GM12864 (cell line): ENCODE measurements around the gene IL10RB.

Experiments
- DNase-seq: peaks from one replicate; pipeline ENCODE4 v3.0.0-alpha.2; 2011; ENCODE audit warnings: low read depth
- H3K4me3 ChIP-seq: 2 replicates; pipeline ENCODE4 v1.5.1; 2011; ENCODE audit warnings: mild to moderate bottlenecking, low read depth, low read length, control low read depth
- TF ChIP-seq, protein P1 (sequence below): IDR thresholded peaks from 2 replicates; pipeline ENCODE4 v1.5.1; 2011; ENCODE audit warnings: low read depth, mild to moderate bottlenecking, moderate library complexity, low read length, control low read depth, inconsistent platforms; ENCODE audit errors: missing control alignments

The IL10RB gene

DNA sequence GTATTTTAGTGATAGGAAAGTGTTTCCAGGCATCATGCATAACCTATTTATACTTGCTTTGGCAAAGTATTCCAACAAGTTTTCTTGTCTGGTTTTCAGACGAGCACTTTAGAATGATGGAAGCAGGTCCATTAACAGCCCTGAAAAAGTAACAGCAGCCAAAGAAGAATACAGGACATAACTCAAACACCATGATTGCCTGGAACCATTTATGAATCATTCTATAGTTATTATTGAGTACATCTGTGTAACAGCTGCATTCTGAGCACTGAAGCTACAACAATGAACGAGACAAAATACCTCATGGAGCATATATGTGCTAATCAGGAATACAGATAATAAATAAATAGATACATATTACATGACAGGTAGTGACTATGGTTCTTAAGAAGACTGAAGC is 12.6 kb downstream of the IL10RB start:
- TF ChIP-seq, protein P1, sequence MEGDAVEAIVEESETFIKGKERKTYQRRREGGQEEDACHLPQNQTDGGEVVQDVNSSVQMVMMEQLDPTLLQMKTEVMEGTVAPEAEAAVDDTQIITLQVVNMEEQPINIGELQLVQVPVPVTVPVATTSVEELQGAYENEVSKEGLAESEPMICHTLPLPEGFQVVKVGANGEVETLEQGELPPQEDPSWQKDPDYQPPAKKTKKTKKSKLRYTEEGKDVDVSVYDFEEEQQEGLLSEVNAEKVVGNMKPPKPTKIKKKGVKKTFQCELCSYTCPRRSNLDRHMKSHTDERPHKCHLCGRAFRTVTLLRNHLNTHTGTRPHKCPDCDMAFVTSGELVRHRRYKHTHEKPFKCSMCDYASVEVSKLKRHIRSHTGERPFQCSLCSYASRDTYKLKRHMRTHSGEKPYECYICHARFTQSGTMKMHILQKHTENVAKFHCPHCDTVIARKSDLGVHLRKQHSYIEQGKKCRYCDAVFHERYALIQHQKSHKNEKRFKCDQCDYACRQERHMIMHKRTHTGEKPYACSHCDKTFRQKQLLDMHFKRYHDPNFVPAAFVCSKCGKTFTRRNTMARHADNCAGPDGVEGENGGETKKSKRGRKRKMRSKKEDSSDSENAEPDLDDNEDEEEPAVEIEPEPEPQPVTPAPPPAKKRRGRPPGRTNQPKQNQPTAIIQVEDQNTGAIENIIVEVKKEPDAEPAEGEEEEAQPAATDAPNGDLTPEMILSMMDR = no peak
- no peak overlapping the region for H3K4me3 ChIP-seq
- no peak for DNase-seq

DNA sequence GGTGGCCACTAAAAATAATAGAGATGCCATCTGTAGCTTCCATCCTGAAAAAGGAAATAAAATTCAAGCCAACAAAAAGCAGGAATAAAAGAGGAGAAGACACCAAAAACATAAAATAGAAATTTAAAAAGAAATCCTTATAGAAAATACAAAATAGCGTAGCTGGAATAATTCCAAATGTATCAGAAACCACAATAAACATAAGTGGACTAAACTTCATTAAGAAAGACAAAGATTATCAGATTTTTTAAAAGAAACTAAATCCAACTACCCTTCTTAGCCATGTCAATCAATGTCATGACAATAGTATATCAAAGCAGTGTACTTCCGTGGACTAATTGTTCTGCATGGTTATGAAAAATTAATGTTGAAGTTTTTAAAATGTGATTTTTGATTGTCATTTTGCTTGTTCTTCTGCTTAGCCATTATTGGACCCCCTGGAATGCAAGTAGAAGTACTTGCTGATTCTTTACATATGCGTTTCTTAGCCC is 13.2 kb downstream of the IL10RB start:
- TF ChIP-seq, protein P1 = no peak
- DNase-seq = no peak
- no peak overlapping the region for H3K4me3 ChIP-seq

DNA sequence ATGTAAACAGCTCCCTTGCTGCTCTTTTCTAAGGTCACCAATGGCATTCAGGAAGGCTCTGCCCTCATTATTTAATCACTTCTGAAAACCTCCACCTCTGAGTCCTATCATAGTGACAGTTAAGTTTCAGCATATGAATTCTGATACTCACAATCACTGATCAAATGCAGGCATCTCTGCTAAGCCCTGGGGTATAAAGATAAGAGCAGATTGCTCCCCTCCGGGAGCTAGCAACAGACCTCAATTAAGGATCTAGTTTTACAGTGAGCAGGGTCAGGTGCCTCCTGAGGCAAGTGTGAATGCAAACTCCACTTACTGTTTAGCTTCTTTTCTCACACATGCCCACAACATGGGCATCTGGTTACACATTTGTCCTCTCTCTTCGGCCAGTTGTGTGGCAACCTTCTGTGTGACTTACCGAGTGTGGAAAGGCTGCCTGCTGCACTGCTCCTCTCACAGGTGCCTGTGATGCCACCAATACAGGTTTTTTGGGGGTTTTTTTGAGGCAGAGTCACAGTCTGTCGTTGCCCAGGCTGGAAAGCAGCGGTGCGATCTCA is 15.0 kb downstream of the IL10RB start:
- TF ChIP-seq, protein P1 = no peak
- no peak overlapping the region for H3K4me3 ChIP-seq
- no peak for DNase-seq

DNA sequence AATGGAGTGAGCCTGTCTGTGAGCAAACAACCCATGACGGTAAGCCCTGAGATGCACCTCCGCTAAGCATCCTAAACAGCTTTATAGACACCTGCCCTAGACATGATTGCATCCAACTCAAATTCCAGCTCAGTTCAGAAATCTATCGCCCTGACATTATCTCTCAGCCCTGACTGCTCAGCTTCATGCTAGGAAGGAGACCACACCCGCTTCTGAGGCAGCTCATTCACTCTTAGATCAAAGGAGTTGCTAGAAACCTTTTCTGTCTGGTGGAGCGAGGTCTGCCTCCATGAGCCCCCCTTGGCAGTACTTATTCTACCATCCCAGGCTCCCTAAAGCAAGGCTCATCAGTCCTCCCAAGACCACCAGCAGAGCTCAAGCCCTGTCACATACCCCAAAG is 17.0 kb downstream of the IL10RB start:
- no peak overlapping the region for H3K4me3 ChIP-seq
- DNase-seq = no peak
- TF ChIP-seq, protein P1 = no peak

DNA sequence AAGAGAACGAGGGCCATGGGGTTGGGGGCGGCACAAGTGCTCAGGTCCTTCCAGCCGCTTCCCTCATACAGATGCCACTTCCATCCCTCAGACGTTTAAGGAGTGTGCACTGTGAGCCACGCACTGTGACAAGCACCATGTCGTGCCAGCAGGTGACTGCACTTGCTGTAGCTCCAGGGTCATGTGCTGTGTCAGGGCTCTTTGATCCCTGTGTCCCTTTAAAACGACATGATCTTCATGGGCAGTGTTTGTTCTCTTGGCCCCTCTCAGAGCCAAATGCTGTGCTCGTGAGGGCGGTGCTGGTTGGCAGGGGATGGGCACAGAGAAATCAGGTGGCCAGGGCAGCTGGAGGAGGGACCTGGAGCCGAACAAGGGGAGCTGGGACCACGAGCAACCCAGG is 19.9 kb downstream of the IL10RB start:
- DNase-seq = no peak
- TF ChIP-seq, protein P1 = no peak
- H3K4me3 ChIP-seq = no peak overlapping the region

DNA sequence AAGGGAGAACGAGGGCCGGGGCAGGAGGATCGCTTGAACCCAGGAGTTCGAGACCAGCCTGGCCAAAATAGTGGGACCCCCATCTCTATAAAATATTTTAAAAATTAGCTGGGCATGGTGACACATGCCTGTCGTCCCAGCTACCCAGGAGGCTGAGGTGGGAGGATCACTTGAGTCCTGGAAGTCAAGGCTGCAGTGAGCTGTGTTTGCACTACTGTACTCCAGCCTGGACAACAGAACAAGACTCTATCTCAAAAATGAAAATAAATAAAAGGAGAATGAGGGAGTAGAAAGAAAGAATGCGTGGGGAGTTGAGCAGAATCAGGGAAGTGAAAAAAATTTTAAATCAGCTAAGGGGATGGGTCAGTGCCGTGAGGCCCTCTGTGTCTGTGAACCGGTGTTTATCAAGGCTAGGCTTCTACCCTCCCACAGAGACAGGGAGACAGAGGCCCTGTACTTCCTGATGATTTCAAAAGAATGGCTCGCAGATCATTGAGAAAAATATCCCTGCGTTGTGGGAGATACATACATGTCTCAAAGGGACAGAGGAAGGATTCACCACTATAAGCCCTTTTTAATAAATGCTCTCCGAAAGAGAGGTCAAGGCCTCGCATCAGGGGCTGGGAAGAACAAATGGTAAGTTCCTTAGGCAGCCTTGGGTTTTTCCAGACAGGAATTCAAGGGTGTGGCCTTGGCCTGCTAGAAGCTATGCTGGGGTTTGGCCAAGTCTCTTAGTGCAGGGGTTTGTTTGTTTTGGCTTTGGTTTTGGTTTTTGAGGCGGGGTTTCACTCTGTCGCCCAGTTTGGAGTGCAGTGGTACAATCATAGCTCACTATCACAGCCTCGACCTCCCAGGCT is 20.7 kb downstream of the IL10RB start:
- TF ChIP-seq, protein P1 = no peak
- no peak for DNase-seq
- H3K4me3 ChIP-seq = no peak overlapping the region
